WERI-Rb-1 (cell line): ENCODE measurements around the gene COL1A1.

Source experiments
- DNase-seq: peaks from one replicate; pipeline ENCODE4 v3.0.0-alpha.2; 2020
- H3K27ac ChIP-seq: fragments of 250-450 bp; sonication (Bioruptor Pico); 2 replicates; pipeline ENCODE4 v1.5.1; 2020; ENCODE audit warnings: mild to moderate bottlenecking, moderate library complexity
- H3K27me3 ChIP-seq: fragments of 250-450 bp; sonication (Bioruptor Pico); 2 replicates; pipeline ENCODE4 v1.5.1; 2021; ENCODE audit warnings: mild to moderate bottlenecking, low read depth, moderate library complexity; ENCODE audit not compliant: insufficient read depth, severe bottlenecking
- H3K36me3 ChIP-seq: fragments of 250-450 bp; sonication (Bioruptor Pico); 2 replicates; pipeline ENCODE4 v1.5.1; 2020; ENCODE audit warnings: mild to moderate bottlenecking, moderate library complexity
- H3K4me3 ChIP-seq: 2 replicates; pipeline ENCODE4 v1.5.1; 2011; ENCODE audit warnings: low read depth, mild to moderate bottlenecking, control low read depth, low read length
- H3K9me3 ChIP-seq: fragments of 250-450 bp; sonication (Bioruptor Pico); 2 replicates; pipeline ENCODE4 v1.5.1; 2021; ENCODE audit warnings: mild to moderate bottlenecking, moderate library complexity; ENCODE audit not compliant: severe bottlenecking
- CTCF ChIP-seq: IDR thresholded peaks from 2 replicates; pipeline ENCODE4 v1.5.1; 2011; ENCODE audit warnings: low read depth, mild to moderate bottlenecking, control low read depth, inconsistent platforms, low read length

Gene COL1A1

GRCh38 chr17:50208611-50209061, 7.2 kb upstream of the COL1A1 start:
- H3K27ac ChIP-seq, result peak overlapping the region; percentile 60
- H3K36me3 ChIP-seq, result no peaks in the 10 kb centered on the region
- no peak for DNase-seq
- TF ChIP-seq CTCF, result no peak
- no peak overlapping the region for H3K4me3 ChIP-seq
- H3K9me3 ChIP-seq, result no peaks in the 10 kb centered on the region
- H3K27me3 ChIP-seq, result no peaks in the 10 kb centered on the region

- DNase-seq, result no peak
- Histone ChIP-seq H3K4me3 (no peak overlapping the region), H3K27me3 (no peaks in the 10 kb centered on the region), H3K27ac (no peak overlapping the region), H3K9me3 (no peaks in the 10 kb centered on the region), H3K36me3 (no peaks in the 10 kb centered on the region)
- no peak for TF ChIP-seq CTCF
These were observed 6.5 kb upstream of the COL1A1 start for GRCh38 chr17:50207792-50208567.

- H3K27me3 ChIP-seq, result peaks cover 4% of the 10 kb centered on the region
- TF ChIP-seq CTCF, result no peak
- DNase-seq, result no peak
- no peaks in the 10 kb centered on the region for H3K36me3 ChIP-seq
- no peak overlapping the region for H3K4me3 ChIP-seq
- H3K9me3 ChIP-seq, result no peaks in the 10 kb centered on the region
- no peak overlapping the region for H3K27ac ChIP-seq
These were observed 5.9 kb upstream of the COL1A1 start for GRCh38 chr17:50207315-50207714.

GRCh38 chr17:50206604-50207293, 5.3 kb upstream of the COL1A1 start:
- Histone ChIP-seq H3K9me3 (no peaks in the 10 kb centered on the region), H3K27me3 (peaks cover 10% of the 10 kb centered on the region), H3K4me3 (no peak overlapping the region), H3K27ac (no peak overlapping the region), H3K36me3 (no peaks in the 10 kb centered on the region)
- no peak for DNase-seq
- TF ChIP-seq CTCF, result no peak

GRCh38 chr17:50205963-50206505, 4.6 kb upstream of the COL1A1 start:
- DNase-seq, result no peak
- Histone ChIP-seq H3K27ac (no peak overlapping the region), H3K9me3 (no peaks in the 10 kb centered on the region), H3K36me3 (no peaks in the 10 kb centered on the region), H3K4me3 (no peak overlapping the region), H3K27me3 (peaks cover 17% of the 10 kb centered on the region)
- TF ChIP-seq CTCF, result no peak
